Smooth muscle cell of the pulmonary artery (primary cell): ENCODE measurements around the gene MYL2. TPM values are rescaled to one million over a fixed set of nuclear protein-coding genes. Genes with fewer than 3 reads are reported as not detected.

Experiments
- total RNA-seq: library from RNA; depleted of rRNA; stranded (reverse); fragments of >200 nt; gene quantifications from 2 replicates; pipeline ENCODE4 v1.2.3, GENCODE V29; 2014

MYL2 gene, protein sequence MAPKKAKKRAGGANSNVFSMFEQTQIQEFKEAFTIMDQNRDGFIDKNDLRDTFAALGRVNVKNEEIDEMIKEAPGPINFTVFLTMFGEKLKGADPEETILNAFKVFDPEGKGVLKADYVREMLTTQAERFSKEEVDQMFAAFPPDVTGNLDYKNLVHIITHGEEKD
- total RNA-seq = not detected in 2 replicates

DNA sequence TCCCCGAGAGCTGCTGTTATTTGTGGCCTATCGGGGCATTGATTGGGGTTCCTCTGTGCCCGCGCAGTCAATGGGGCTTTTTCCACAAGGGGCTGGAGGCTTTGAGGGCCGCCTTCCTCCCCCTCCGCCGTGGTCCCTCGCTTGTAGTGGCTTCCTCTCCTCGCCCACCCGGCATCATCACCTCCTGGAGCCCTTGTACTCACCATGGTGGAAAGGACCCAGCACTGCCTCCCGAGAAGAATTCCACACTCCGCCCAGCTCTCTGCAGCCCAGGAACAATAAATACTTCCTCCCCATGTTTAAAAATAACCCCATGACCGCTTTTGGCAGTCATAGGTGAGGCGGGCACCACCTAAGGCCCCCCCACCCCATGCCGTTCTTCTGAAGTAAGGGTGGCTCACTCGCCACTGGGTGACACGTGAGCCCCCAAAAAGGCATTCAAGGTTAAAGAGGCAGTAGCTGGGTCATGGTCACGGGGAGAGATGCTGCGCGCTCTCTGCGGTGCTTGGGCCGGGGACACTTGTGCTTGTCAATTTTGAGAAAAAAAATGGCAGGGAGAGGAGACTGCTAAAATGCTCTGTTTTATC lies at the start of gene MYL2:
TSS of gene MYL2 (minus strand) at position 256 of the 587 bp plus-strand sequence. CDS start at position 206, 50 bp downstream.

Other genes with a start within 250 kb of the MYL2 start
- gene HVCN1, start 231.5 kb downstream of the MYL2 start, total RNA-seq = 2.3 and 2.7 TPM in 2 replicates
- 47.4 and 70.4 TPM in 2 replicates for gene PPP1CC, start 177.7 kb downstream of the MYL2 start, total RNA-seq
- gene CCDC63, start 73.6 kb downstream of the MYL2 start, total RNA-seq = not detected in 2 replicates
- not detected in 2 replicates for gene CUX2, start 113.6 kb upstream of the MYL2 start, total RNA-seq